ENCODE measurements around the gene COX17. TPM values are rescaled to one million over a fixed set of nuclear protein-coding genes. Genes with fewer than 3 reads are reported as not detected.

COX17 gene, protein sequence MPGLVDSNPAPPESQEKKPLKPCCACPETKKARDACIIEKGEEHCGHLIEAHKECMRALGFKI
- total RNA-seq: 27.5 and 27.7 TPM in 2 replicates
- long read RNA-seq, transcript COX17-201 (3 exons, 684 nt): major isoform, 12 of 16 reads
- long read RNA-seq, partial matches to known transcripts: 2 of 16 reads
- long read RNA-seq, other reads (novel, unspliced or antisense): 1 of 16 reads

DNA sequence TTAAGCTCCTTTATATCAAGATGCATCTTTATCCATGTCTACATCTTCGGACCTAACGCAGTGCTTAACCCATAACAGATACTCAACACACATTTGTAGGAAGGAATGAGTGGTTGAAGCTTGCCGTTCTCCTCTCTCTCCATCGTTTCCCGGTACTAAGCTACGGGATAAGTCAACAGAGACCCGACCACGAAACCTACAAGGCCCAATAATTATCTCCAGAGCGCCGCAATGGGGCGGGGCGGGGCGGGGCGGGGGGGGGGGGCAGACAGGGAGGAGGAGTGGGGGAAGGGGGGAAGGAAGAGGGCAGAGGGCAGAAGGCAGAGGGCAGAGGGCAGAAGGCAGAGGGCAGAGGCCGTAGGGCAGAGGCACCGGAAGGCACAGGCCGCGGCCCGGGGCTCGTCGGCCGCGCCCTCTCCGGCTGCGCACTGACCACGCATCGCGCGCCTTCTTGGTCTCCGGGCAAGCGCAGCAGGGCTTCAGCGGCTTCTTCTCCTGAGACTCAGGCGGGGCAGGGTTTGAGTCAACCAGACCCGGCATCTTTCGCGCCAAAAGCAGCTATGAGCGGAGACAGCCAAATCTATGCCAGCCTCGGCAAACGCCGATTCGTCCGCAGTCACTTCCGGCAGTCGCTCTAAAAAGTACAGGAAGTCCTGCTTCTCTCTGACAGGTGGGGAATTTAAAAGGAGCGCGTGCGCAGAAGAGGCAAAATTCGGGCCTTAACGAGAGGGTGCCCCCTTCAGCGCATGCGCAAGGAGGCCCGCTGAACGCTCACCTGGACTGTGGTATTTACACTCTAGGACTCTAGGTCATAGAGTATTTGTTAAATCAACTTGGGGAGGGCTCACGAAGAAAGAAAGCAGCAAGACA is at the start of gene COX17:
Gene COX17, minus strand, starts transcription at position 636 of the 870 bp plus-strand sequence. Its CDS starts 96 bp downstream, at position 540.
- Mint-ChIP-seq H3K36me3 (ENCODE audit: low read depth) (peaks cover 13% of the 10 kb centered on the region), H3K27me3 (ENCODE audit: low read depth) (peaks cover 4% of the 10 kb centered on the region), H3K4me3 (peak within 1 kb of the TSS; percentile 92), H3K27ac (ENCODE audit: unreplicated experiment) (peak within 1 kb of the TSS; percentile 96), H3K4me1 (peaks cover 26% of the 10 kb centered on the region), H3K9me3 (no peaks in the 10 kb centered on the region)
- TF ChIP-seq CTCF (conservative IDR thresholded peaks at IDR 0.05): no peak
- peak; percentile 74 for DNase-seq (ENCODE audit: low read depth, low spot score)

- Mint-ChIP-seq H3K4me3 (no peak overlapping the region), H3K36me3 (ENCODE audit: low read depth) (no peaks in the 10 kb centered on the region), H3K27me3 (ENCODE audit: low read depth) (no peaks in the 10 kb centered on the region), H3K27ac (ENCODE audit: unreplicated experiment) (no peak overlapping the region), H3K9me3 (no peaks in the 10 kb centered on the region), H3K4me1 (peaks cover 6% of the 10 kb centered on the region)
- DNase-seq (ENCODE audit: low read depth, low spot score): no peak
- no peak for TF ChIP-seq CTCF (conservative IDR thresholded peaks at IDR 0.05)
Observed at GRCh38 chr3:119726909-119727308, 49.7 kb upstream of the COX17 start.

DNA sequence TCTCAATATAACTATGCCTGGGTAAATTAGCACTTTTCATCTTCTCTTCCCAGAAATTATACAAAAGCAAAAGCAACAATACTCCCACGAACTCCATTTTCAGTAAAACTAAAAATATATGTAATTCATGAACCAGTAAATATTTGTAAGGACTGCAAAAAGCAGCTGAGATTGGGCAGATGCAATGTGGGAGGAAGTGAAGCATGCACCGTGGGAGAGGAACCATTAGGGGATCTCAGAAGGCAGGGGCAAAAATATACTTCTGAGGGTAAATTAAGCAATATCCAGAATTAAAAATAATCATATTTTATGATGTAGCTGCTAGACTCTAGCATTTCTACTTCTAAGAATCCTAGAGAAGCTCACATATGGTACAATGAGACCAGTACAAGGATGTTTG is 45.8 kb upstream of the COX17 start:
- Mint-ChIP-seq H3K27ac (ENCODE audit: unreplicated experiment) (no peak overlapping the region), H3K36me3 (ENCODE audit: low read depth) (no peaks in the 10 kb centered on the region), H3K4me3 (no peak overlapping the region), H3K9me3 (no peaks in the 10 kb centered on the region), H3K4me1 (no peaks in the 10 kb centered on the region), H3K27me3 (ENCODE audit: low read depth) (no peaks in the 10 kb centered on the region)
- DNase-seq (ENCODE audit: low read depth, low spot score): no peak
- no peak for TF ChIP-seq CTCF (conservative IDR thresholded peaks at IDR 0.05)

GRCh38 chr3:119717520-119717919 is 40.3 kb upstream of the COX17 start:
- H3K4me3 Mint-ChIP-seq: no peak overlapping the region
- H3K27me3 Mint-ChIP-seq (ENCODE audit: low read depth): no peaks in the 10 kb centered on the region
- no peaks in the 10 kb centered on the region for H3K4me1 Mint-ChIP-seq
- TF ChIP-seq CTCF (conservative IDR thresholded peaks at IDR 0.05): no peak
- H3K36me3 Mint-ChIP-seq (ENCODE audit: low read depth): no peaks in the 10 kb centered on the region
- no peaks in the 10 kb centered on the region for H3K9me3 Mint-ChIP-seq
- H3K27ac Mint-ChIP-seq (ENCODE audit: unreplicated experiment): no peak overlapping the region
- DNase-seq (ENCODE audit: low read depth, low spot score): no peak

- Mint-ChIP-seq H3K9me3 (no peaks in the 10 kb centered on the region), H3K36me3 (ENCODE audit: low read depth) (no peaks in the 10 kb centered on the region), H3K4me1 (no peaks in the 10 kb centered on the region), H3K4me3 (no peak overlapping the region), H3K27me3 (ENCODE audit: low read depth) (no peaks in the 10 kb centered on the region), H3K27ac (ENCODE audit: unreplicated experiment) (no peak overlapping the region)
- DNase-seq (ENCODE audit: low read depth, low spot score): no peak
- TF ChIP-seq CTCF (conservative IDR thresholded peaks at IDR 0.05): no peak
Observed at GRCh38 chr3:119716998-119717397, 39.8 kb upstream of the COX17 start.
